DMS114 treated with DMSO at 0.1 percent for 48 hours (cell line): Measurements from ENCODE around the gene SETD2.

Source experiments
- DNase-seq: peaks from one replicate; lab custom pipeline; 2025; ENCODE audit not compliant: unreplicated experiment; lab: John Stamatoyannopoulos, UW

Gene SETD2

DNA sequence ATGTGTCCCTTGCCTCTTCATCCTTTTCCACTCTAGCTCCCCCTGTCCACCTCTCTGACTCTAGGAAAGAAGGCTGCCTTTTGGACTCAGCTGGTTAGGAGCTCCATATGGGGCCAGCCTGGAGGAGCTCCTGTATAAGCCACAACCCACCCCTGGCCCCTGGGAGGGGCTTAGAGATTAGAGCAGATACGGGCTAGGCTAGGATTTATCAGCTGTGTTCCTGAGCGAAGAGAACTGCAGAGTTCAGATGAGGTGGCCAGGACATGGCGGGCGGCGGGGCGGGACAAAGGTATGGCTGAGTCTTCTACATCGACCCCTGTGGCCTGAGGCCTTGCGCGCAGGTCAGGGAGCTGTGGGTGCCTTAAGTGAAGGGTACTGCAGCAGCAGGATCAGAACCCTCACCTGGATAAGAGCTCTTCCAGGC is 176.6 kb downstream of the SETD2 start:
- no peak for DNase-seq

DNA sequence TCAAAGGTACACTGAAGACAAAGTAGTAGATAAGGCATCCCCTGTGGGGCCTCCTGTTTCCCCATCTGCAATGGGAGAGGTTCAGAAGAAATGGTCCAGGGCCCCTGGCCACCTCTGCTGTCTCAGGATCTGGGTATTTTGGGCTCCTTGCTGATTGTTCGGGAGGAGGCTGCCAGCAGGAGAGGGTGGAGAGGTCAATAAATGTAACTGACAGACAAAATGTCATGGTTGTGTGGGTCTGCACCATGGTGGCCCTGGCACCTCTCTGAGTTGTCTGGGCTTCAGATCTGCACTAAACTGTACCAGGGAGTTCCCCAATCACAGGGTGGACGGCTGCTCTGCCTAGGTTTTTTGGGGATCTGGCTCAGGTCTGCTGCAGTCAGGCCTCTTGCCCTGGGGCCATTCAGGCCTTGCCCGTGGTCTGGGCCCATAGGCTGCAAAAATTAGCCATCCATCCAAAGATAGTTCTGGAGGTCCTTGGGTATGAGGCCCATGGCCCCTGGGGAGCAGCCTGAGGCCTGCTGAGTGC is 177.1 kb downstream of the SETD2 start:
- no peak for DNase-seq

DNA sequence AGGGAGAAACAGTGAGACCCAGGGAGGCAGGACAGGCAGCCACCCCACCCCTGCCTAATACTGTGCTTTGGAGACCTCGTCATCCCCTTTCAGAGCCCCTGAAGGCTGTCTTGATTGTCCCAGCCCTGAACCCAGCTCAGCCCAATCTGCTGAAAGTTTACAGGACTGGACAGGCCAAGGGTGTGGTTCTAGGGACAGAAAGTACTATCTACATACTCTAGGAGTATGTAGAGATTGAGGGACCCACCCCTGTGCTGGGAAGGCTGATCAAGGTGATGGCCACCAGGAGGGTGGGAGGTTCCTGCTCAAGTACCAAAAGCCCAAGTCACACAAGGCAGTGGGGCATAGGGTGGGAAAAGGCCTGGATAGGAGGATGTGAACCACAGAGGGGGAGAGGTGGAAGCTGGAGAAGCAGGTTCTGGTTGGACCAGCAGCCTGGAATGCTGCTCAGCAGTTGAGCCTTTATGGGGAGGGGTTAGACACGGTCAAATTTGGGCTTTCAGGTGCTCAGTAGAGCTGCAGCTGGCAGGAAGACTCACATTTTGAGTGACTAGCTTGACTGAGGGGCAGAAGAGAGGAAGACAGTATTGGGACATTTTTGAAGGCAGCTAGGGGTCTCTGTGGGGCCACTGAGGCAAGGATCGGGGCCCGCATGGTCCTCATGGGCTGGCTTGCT is 177.7 kb downstream of the SETD2 start:
- DNase-seq: no peak

DNA sequence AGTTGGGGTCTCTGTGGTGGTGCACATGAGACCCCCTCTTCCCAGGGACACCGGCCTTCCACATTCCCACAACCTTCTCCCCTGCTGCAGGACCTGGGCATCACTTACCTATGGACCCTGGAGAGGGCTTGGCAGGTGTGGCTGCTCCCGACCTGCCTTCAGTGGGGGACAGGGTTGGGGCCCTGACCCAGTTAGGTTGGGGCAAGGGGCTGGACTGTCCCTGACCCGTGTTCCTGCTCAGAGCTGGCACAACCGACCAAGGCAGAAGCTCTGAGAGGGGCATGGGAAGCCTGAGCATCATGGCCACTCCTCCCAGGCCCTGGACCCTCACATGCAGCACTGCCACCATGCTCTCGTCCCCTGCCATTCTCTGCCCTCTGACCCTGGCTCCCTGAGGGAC is 178.3 kb downstream of the SETD2 start:
- no peak for DNase-seq

DNA sequence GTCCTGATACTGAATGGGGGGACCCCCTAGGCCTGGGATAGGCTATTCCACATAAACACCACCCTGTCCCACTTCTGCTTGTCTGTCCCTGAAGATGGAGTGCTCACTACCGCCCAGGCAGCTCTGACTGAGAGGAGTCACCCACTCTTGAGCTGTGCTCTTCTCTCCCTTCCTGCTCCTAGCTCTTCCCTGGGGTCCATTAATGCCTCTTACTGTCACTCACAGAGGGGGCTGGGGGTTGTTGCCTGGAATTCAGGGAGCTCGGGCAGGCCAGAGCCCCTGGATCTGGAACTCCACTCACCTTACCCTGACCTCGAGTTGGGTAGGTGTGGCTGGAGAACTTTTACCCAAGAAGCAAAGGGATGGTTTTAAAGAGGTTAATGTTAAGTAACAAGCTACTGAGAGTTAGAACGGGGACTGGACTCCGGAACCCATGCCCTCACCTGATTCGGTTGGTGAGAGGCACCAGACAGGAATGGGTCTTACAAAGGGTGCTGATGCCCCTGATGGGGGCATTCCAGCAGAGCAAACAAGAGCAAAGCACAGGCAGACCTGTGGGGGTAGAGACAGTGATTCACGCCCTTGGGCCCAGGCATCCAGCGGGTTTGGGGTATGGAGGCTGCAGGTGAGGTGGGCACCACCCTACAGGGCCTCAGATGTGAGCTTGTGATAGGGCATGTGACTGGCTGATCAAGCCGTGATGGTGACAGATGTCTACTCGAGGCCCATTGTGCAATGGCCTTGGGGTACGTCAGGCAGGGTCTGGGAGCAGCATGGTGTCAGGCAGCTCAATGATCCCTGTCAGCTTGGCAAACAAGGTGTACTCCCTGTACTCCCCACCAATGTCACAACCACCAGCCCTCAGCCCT is 179.1 kb downstream of the SETD2 start:
- DNase-seq: no peak

DNA sequence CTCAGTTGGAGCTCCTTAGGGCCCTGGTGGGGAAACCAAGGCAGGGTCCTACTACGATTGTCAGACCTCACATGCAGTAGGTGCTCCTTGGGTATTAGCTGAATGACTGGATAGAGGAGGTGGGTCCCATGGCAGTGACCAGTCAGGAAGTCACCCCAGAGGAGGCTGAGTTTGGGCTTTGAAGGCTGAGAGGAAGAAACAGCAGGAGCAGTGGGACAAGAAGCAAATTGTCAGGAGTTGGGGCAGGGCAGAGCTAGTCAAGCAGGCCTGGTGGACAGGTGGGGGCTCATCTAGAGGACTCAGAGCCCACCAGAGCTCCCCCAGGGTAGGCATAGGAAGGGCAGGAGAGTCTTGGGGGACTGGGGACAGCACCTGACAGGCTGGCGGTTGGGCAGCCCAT is 181.4 kb downstream of the SETD2 start:
- no peak for DNase-seq

DNA sequence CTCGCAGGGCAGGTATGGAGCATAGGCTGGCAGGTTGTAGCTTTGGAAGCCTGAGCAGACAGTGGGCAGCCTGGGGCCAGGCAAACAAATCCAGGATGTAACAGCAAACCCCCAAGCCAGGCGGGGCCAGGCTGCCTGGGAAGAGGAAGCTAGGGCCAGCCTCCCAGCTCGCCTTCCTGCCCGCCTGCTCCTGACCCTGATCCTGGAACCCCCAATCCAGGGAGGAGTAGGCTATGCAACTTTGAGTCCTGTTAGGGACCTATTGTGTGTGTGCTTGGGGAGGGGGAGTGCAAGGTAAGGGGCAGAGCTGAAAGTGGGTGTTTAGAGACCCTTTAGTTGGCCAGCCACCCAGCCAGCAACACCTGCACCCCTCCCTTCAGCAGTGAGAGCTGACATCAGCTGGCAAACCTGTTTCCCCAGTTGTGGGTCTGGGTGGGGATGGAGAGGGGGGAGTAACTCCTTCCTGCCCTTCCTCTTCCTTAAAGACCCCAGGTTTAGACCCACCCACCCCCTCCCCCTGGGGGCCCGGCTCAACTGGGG is 181.9 kb downstream of the SETD2 start:
- no peak for DNase-seq

DNA sequence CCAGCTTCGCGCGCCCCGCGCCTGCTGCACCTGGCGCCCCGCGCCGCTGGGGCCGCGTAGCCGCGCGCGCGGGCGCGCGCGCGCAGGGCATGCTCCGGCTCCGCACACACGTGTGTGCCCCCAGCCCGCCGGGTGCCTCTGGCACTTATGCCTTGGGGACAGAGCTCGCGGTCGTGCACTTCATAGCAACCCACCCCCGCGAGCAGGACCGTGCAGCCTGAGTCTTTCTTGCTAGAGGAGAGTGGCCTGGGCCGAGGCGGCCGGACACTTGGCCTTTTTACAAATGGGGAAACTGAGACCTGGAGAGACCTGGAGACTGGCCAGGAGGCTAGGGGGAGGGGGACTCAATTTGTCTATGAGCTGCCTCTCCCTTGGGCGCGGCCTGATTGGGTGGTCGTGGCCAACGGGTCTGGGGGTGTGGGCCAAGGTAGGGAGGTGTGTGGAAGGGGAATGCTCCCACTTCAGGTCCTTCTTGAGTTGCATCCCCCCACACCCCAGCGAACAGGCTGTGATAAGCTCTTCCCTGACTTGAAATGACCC is 183.9 kb downstream of the SETD2 start:
- DNase-seq: no peak

DNA sequence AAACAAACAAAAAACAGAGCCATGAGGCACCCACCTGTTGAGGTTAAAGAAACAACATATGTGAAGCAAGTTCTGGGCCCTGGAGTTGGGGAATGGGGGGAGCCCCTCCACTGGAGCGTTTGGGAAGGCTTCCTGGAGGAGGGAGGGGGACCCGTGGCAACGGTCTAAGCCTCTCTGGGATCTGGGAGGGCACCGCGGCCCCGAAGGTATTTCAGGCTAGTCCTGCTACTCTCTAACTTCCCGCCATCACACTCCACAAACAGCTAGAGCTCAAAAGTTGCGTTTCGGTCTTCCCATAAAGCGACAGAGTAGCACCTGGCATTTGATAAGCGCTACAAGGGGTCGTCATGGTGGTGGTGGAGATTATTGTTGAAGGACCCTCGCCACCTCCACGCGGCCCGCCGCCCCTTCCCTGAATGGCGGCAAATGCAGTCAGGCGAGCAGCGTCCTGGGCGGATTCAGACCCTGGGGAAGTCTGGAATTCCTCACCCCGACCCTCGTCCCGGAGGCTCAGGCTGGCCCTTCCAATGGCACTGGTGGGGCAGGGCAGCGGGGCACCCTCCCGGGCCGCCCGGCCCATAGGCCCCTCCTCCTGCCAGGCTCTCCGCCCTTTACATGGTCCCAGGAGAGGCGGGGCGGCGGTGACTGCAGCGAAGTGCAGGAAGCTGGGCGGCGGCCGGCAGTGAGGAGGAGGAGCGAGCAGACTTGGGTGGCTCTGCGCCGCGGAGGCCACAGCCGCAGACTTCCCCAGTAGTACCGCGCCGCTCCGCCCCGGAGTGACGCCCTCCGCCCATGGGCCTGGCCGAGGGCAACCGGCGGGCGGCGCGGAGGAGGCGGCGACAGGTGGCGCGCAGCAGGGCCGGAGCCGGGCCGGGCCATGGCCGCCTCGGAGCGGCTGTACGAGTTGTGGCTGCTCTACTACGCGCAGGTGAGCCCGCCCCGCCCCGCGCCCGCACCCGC is 184.6 kb downstream of the SETD2 start, which contains the start of gene NBEAL2:
NBEAL2 (plus strand) TSS at position 682 of the 960 bp plus-strand sequence; CDS start at position 878, 196 bp downstream.
- DNase-seq: peak; percentile 88

DNA sequence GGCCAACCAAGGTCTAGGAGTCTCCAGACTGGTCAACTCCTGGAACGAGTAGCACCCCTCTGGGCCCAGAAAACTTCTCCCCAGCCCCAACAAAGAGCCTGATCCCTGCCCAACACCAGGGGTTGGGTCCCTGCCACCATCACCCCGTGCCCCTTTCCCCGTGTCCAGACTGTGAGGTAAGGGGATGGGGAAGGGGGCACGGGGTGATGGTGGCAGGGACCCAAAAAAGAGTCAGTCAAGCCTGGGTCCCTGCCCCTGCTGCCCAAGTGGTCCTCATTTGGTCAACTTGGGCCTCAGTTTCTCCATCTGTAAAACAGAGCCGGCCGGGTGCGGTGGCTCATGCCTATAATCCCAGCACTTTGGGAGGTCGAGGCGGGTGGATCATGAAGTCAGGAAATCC is 185.5 kb downstream of the SETD2 start:
- no peak for DNase-seq

DNA sequence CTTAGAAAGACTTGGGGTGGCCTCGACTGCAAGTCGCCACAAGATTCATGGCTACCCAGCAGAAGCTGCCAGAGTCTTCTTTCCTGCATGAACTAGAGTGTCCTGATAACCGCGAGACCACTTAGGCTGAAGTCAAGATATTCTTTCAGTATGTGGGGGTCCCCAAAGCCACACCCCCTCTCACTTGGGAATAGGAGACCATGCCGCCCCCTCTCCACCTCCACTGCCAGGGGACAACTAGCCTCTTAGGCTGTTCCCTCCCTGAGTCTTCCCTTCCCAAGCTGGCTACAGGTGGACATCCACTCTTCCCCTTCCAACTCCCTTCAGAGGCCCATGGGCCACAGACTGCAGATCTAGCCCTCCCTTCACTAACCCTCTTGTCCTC is 186.1 kb downstream of the SETD2 start:
- DNase-seq: no peak

DNA sequence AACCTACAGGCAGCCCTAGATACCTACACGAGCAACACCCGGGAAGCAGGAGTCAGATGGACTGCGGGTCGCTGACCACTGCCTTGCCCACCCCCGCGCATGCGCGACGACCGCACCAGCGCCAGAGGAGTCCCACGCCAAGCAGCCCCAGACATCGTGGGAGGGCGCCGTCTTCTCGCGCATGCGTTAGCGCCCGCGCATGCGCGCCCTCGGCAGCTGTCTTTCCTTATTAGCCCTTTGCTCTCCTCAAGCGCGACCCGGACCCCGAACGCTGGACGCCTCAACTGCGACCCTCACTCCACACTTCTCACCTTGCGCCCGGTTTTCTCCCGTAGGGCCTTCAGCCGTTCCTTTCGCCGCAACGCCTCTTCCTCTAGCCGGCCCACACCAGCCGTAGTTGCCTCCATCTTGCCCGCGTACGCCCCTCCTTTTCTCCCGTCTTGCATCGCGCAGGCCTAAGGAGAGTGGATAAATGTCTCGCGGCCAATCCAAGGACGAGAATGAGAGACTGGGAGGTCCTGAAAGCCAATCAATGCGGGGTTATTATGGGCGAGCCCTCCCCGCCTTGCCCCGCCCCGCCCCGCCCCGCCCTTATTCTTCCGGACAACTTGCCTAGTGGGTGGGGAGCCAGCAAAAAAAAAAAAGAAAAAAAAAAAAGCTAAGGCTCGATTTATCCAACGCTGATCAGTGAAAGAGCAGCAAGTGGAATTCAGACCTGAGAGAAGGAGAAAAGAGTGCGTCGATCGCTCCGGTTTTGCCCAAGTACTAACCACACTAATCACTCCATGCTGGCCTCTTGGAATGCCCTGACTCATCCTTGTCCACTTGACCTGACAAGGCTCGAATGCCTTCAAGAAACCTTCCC is 187.4 kb downstream of the SETD2 start, which contains the start of gene CCDC12:
CCDC12 (minus strand) TSS at position 420 of the 865 bp plus-strand sequence; CDS start at position 407, 13 bp downstream.
- peak; percentile 96 for DNase-seq

DNA sequence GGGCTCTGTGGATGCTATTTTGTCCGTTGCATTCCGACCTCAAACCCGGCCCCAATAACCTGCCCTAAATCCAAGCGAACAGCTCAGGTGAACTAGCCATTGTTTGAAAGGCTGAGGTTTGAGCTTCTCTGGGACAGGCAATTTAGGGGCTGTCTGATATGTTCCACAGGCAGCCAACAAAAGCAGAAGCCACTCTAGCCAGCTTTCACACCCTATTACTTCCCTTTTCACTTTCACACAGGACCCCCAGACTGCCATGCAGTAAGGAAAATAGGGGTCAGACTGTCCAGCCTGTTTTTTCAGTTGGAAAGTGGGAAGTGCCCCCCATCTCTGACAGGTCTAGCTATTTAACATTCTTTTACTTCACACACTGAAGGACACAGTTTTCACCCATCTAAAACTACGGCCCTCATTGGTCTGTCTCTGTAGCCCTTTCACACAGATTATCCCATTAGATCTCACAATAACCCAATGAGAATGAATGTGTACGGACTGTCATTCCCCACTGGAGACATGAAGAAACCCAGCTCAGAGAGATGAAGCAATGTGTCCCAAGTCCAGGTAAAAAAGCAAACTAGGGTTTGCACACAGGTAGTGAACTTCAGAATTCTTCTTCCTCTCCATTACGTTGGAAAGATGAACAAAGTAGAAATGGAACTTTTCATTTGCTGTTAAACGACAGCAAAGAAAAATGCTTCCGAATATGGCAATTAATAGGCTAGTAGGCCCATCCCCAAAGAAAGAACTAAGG is 189.3 kb downstream of the SETD2 start:
- DNase-seq: no peak

DNA sequence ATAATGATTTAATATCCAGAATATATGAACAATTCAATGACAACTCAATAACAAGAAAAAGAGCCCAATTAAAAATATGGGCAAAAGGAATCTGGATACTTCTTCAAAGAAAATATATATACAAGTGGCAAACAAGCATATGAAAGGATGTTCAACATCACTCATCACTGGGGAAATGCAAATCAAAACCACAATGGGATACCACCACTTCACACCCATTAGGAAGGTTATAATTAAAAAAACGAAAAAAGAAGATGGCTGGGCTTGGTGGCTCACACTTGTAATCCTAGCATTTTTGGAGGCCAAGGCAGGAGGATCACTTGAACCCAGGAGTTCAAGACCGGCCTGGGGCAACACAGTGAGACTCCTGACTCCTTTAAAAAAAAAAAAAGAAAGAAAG is 191.5 kb downstream of the SETD2 start:
- no peak for DNase-seq

DNA sequence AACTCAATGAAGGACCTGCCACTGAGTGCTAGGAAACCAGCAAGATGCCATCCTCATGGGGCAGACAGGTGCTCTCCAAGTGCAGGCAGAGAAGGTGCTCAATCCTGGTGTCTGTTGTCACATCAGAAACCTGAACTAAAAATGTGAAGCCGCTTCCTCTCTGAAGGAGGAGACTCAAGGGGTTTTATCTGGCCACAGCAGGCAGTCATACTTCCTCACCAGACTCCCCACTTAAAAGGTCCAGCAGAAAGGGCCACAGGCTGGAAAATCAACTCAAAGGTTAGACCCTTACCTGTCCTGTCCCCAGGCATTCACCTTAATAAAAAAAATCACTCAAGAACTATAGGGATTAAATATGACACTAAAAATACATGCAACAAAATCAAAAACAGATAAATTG is 192.2 kb downstream of the SETD2 start:
- DNase-seq: no peak

DNA sequence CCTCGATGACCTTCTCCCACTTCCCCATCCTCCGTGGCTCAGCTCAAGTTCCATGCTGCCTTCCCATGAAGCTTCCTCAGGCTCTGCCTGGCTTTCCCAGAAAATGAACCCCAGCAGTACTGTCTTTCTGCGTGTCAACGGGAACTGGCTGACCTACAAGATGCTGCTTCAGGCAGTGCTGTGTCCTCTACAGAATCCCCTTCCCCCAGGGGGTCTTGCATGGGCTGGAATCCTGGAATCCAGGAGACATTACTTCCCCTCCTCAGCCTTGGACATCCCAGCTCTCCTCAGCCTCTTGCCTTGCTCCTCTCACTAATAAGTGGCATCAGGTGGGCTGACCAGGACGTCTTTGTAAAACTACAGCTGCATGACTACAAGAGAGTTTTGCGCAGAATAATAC is 192.8 kb downstream of the SETD2 start:
- no peak for DNase-seq

DNA sequence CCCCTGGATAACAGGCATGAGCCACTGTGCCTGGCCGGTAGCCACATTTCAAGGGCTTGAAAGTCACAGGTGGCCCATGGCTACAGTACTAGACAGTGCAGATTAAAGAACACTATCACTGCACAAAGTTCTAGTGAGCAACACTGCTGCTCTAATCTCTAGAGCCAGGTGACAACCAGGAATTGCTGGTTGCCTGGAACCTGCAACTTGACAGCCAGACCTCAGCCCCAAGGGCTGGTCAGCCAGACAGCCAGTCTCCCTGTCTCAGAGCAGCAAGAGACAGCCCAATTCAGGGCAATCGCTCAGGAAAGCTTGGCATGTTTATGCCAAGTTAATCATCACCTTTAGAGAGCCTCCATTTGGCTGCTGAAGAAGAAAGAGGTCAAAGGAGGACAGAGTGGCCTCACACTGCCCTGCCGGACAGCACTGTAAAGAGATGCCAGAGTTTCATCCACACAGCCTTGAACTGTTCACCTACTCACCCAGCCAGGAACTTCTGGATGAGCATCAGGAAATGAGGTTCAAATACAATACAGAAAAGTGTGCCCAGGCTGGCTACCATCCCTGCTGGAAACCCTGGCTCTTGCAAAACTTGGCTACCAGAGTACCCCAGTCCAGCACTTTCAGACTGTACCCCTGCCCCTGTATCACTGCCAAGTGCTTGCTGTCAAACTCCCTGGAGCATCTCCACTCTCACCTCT is 193.4 kb downstream of the SETD2 start:
- DNase-seq: no peak
